Ovary (tissue), 9 donors: ENCODE results near the gene MSL1. TPM values are rescaled to one million over a fixed set of nuclear protein-coding genes. Genes with fewer than 3 reads are reported as not detected.
A peak's percentile ranks its signal among the peaks of the same experiment; 100 is the strongest.

ENCODE experiments used
- DNase-seq, 5 donors: peaks; one replicate each; pipeline ENCODE4 v3.0.0-alpha.2; 2019 to 2020
- H3K27ac ChIP-seq, 2 donors: fragments of 200-600 bp; one replicate each; pipeline versions ENCODE4 v1.5.1 to v1.8.0; 2019 to 2022
- H3K27me3 ChIP-seq: fragments of 200-600 bp; one replicate; pipeline ENCODE4 v1.8.0; 2022
- H3K36me3 ChIP-seq: fragments of 200-600 bp; sonication (generic); one replicate; pipeline ENCODE4 v1.5.1; 2019
- H3K4me1 ChIP-seq: one replicate; pipeline ENCODE4 v1.8.1; 2013; ENCODE audit warnings: mild to moderate bottlenecking, moderate library complexity; ENCODE audit not compliant: insufficient read depth
- H3K4me3 ChIP-seq: fragments of 200-600 bp; sonication (generic); one replicate; pipeline ENCODE4 v1.5.1; 2017
- H3K9me3 ChIP-seq, 2 donors: fragments of 200-600 bp in 1 of 2; sonication (generic) in 1 of 2; one replicate each; pipeline versions ENCODE4 v1.5.1 to v1.8.1; 2013 to 2019; ENCODE audit warnings: mild to moderate bottlenecking in 1 of 2, moderate library complexity in 1 of 2
- CTCF ChIP-seq, 3 donors: fragments of 450-650 bp in 2 of 3; fragments of 200-600 bp in 1 of 3; IDR thresholded peaks; one replicate each; pipeline versions ENCODE4 v1.5.1 to v1.8.0; 2016 to 2022; ENCODE audit warnings: antibody characterized with exemption in 3 of 3, mild to moderate bottlenecking in 1 of 3
- EP300 ChIP-seq: sonication (generic); formaldehyde crosslinking; IDR thresholded peaks from one replicate; pipeline ENCODE4 v1.6.1; 2017; ENCODE audit warnings: antibody characterized with exemption
- POLR2A ChIP-seq: fragments of 450-650 bp; IDR thresholded peaks from one replicate; pipeline ENCODE4 v1.6.1; 2017; ENCODE audit warnings: antibody characterized with exemption, mild to moderate bottlenecking, moderate library complexity
- WGBS, 3 donors: extraction: QIAGEN DNeasy Blood & Tissue Kit in 1 of 3; methylation state at CpG; one replicate each; pipeline versions ENCODE4 v1.1.5 to v1.1.7; 2013 to 2017; 5-methylcytosine and 5-hydroxymethylcytosine counted together
- intact Hi-C, 4 donors: fragments of 100-400 bp; cut with DNase I; formaldehyde crosslinking; loops; one replicate each; pipeline versions ENCODE4 v1.11.0 to v1.15.1; 2022 to 2023
- polyA plus RNA-seq, 2 donors: library from polyadenylated mRNA; stranded (reverse); fragments of 200-250 nt in 1 of 2; fragments of 350-450 nt in 1 of 2; fragmentation: Illumina TruSeq in 1 of 2; extraction: RNeasy Lipid Tissue Mini Kit (QIAGEN cat#74804) in 1 of 2; gene quantifications; one replicate each; pipeline ENCODE4 v1.2.3, GENCODE V29; 2013 to 2014
- total RNA-seq, 7 donors: library from RNA; depleted of rRNA in 2 of 7; stranded (reverse); fragments of >200 nt in 2 of 7; fragmentation: NEBNext Ultra II Directional in 3 of 7; extraction: Animal tissue kit (Norgen Biotek cat#: 25700) in 3 of 7; gene quantifications; one replicate each; pipeline versions ENCODE4 v1.1.0 to v1.2.4, GENCODE V29; 2016 to 2023
- donor health status: DM: no; HTN: no; CAD: no; lungs with moderate emphysema.
- donor health status: DM: no; HTN: no; CAD: no.
- donor health status: Bipolar disorder and iron deficiency.
- donor health status: DM: yes; HTN: yes; CAD: no.
- donor health status: DM: no; HTN: no; CAD: no.
- donor health status: DM: yes; HTN: yes; CAD: no.

The MSL1 gene
- total and polyA plus RNA-seq, 9 donors = 59.6 to 122 (median 83.3) TPM

- Histone ChIP-seq H3K27me3 (no peaks in the 10 kb centered on the region), H3K27ac (peak overlapping the region; percentile 89 to 91), H3K4me3 (no peak overlapping the region), H3K9me3 (no peaks in the 10 kb centered on the region), H3K36me3 (no peaks in the 10 kb centered on the region), H3K4me1 (peaks cover 27% of the 10 kb centered on the region)
- TF ChIP-seq CTCF (IDR thresholded peaks at IDR 0.05) = peak; percentile 58 to 95 (median 91)
- no peak for TF ChIP-seq POLR2A
- TF ChIP-seq EP300 = peak; percentile 77
- DNase-seq = peak; percentile 95 to 99 (median 97)
- intact Hi-C loops = loop anchor here in 3 of 4 donors (5.0 to 10.0 kb wide), 5 partner anchors 39 to 94 kb away; partner anchors contain the start of genes CSF3 (in 1 of the 3) and THRA (in 1 of the 3)
- WGBS, 3 donors = 0 to 1% (median 1%) methylated on average over 12 of the region's 12 CpGs
These were observed 10.3 kb upstream of the MSL1 start for GRCh38 chr17:40111221-40112128.

GRCh38 chr17:40112191-40112711 lies 9.5 kb upstream of the MSL1 start:
- peak in 2 of 5 donors; percentile 29 to 32 for DNase-seq
- no peak overlapping the region for H3K4me3 ChIP-seq
- 2 to 12% (median 2%) methylated on average over 2 of the region's 2 CpGs for WGBS, 3 donors

DNA sequence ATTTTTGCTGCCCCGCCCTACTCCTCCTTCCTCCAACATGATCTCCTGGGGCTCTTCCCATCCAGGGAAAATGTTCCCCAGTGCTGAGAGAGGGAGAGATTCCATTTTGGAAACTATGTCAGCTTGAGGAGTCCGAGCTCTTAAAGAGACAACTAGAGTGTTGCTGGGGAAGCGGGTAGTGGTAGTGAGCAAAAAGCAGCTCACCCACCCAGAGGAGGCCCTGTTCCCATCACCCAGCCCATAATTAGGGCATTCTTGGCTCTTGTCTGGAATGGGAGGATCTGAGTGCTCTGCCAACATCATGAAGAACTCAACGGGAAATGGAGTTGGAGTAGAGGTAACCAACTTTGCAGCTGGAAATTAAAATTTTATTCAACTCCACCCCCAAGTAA lies 9.1 kb upstream of the MSL1 start:
- intact Hi-C loops = loop anchor here in 3 of 4 donors (5.0 to 10.0 kb wide), 5 partner anchors 40 to 95 kb away; partner anchors contain the start of genes CSF3 (in 1 of the 3) and THRA (in 1 of the 3)
- Histone ChIP-seq H3K27me3 (no peaks in the 10 kb centered on the region), H3K4me1 (peaks cover 19% of the 10 kb centered on the region), H3K36me3 (no peaks in the 10 kb centered on the region), H3K27ac (peak overlapping the region; percentile 89 to 91), H3K4me3 (no peak overlapping the region), H3K9me3 (no peaks in the 10 kb centered on the region)
- 19 to 28% (median 24%) methylated on average over 4 of the region's 4 CpGs for WGBS, 3 donors
- DNase-seq = peak in 4 of 5 donors; percentile 27 to 58 (median 36)
- no peak for TF ChIP-seq CTCF (IDR thresholded peaks at IDR 0.05)
- TF ChIP-seq POLR2A = no peak
- no peak for TF ChIP-seq EP300

More at GRCh38 chr17:40112191-40112711, 9.5 kb upstream of the MSL1 start:
- Histone ChIP-seq H3K4me1 (peaks cover 23% of the 10 kb centered on the region), H3K27me3 (no peaks in the 10 kb centered on the region), H3K27ac (peak overlapping the region; percentile 89 to 91), H3K36me3 (no peaks in the 10 kb centered on the region), H3K9me3 (no peaks in the 10 kb centered on the region)
- TF ChIP-seq CTCF (IDR thresholded peaks at IDR 0.05) (no peak), EP300 (no peak), POLR2A (no peak)
- intact Hi-C loops = loop anchor here in 3 of 4 donors (5.0 to 10.0 kb wide), 5 partner anchors 40 to 95 kb away; partner anchors contain the start of genes CSF3 (in 1 of the 3) and THRA (in 1 of the 3)

- Histone ChIP-seq H3K27ac (peak overlapping the region; percentile 89 to 91), H3K4me3 (peak overlapping the region; percentile 21), H3K4me1 (peaks cover 18% of the 10 kb centered on the region), H3K9me3 (no peaks in the 10 kb centered on the region), H3K36me3 (no peaks in the 10 kb centered on the region), H3K27me3 (no peaks in the 10 kb centered on the region)
- TF ChIP-seq POLR2A (no peak), CTCF (IDR thresholded peaks at IDR 0.05) (peak; percentile 77 to 98 (median 93))
- 0 to 1% (median 0%) methylated on average over 17 of the region's 17 CpGs for WGBS, 3 donors
- DNase-seq = peak; percentile 92 to 96 (median 93)
- intact Hi-C loops = loop anchor here in 3 of 4 donors (5.0 to 10.0 kb wide), 5 partner anchors 41 to 96 kb away; partner anchors contain the start of genes CSF3 (in 1 of the 3) and THRA (in 1 of the 3)
These were observed 8.5 kb upstream of the MSL1 start for GRCh38 chr17:40113110-40113906.
